ENCODE measurements around the gene NYNRIN. TPM values are rescaled to one million over a fixed set of nuclear protein-coding genes. Genes with fewer than 3 reads are reported as not detected.

The NYNRIN gene
- total and polyA plus RNA-seq, 10 of the 15 experiments (the other 5 are each of a cell fraction or from before 2014, with no cell fraction given): under 0.01 to 0.15 (median 0.01) TPM; not detected in 5

GRCh38 chr14:24430143-24430681 is 31.4 kb downstream of the NYNRIN start:
- H2AFZ ChIP-seq (ENCODE audit: control insufficient read depth, low read depth, low read length): no peak overlapping the region; the same call in 1 of the 2 replicates
- WGBS (ENCODE audit: insufficient coverage, insufficient replicate concordance, low lambda C conversion rate, missing lambda C conversion rate): 1% methylated on average over 22 of the region's 28 CpGs
- FAIRE-seq: peak; percentile 84
- TF ChIP-seq POLR2AphosphoS5 (IDR thresholded peaks at IDR 0.05; ENCODE audit: low read length) (no peak), SKIL (IDR thresholded peaks at IDR 0.05; ENCODE audit: low read depth, poor library complexity, severe bottlenecking) (no peak), ATF3 (IDR thresholded peaks at IDR 0.05; ENCODE audit: borderline replicate concordance, extremely low read depth, low read depth, low read length) (no peak), PAX5 (IDR thresholded peaks at IDR 0.05; ENCODE audit: borderline replicate concordance, low read depth, low read length) (0 out of 2 replicates have a peak, but pooled peaks have one; percentile 7), NBN (IDR thresholded peaks at IDR 0.05) (no peak; the same call in 1 of the 2 replicates), BACH1 (IDR thresholded peaks at IDR 0.05; ENCODE audit: borderline replicate concordance) (0 out of 2 replicates have a peak, but pooled peaks have one; percentile 0), SRF (IDR thresholded peaks at IDR 0.05; ENCODE audit: low read depth in 2 of 2, low read length in 2 of 2) (no peak), NR2F1 (conservative IDR thresholded peaks at IDR 0.05) (0 out of 2 replicates have a peak, but pooled peaks have one; percentile 1), CTCF (IDR thresholded peaks at IDR 0.05 in 2 of 3, conservative IDR thresholded peaks at IDR 0.05 in 1 of 3; ENCODE audit: control insufficient read depth in 2 of 3, extremely low read depth in 1 of 3, insufficient read depth in 1 of 3, low read depth in 3 of 3, low read length in 3 of 3) (no peak), SMAD5 (IDR thresholded peaks at IDR 0.05; ENCODE audit: low read depth) (0 out of 2 replicates have a peak, but pooled peaks have one; percentile 4), SUZ12 (IDR thresholded peaks at IDR 0.05; ENCODE audit: unreplicated experiment) (no peak)
- TF ChIP-seq, protein P1, sequence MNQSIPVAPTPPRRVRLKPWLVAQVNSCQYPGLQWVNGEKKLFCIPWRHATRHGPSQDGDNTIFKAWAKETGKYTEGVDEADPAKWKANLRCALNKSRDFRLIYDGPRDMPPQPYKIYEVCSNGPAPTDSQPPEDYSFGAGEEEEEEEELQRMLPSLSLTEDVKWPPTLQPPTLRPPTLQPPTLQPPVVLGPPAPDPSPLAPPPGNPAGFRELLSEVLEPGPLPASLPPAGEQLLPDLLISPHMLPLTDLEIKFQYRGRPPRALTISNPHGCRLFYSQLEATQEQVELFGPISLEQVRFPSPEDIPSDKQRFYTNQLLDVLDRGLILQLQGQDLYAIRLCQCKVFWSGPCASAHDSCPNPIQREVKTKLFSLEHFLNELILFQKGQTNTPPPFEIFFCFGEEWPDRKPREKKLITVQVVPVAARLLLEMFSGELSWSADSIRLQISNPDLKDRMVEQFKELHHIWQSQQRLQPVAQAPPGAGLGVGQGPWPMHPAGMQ (IDR thresholded peaks at IDR 0.05; ENCODE audit: borderline replicate concordance): no peak

More at GRCh38 chr14:24430143-24430681, 31.4 kb downstream of the NYNRIN start:
- ATAC-seq: peak; percentile 79
- peaks cover 8% of the 10 kb centered on the region for H3K4me1 ChIP-seq (ENCODE audit: control insufficient read depth, insufficient read depth, low read length)
- peak overlapping the region; percentile 91 for H3K4me2 ChIP-seq (ENCODE audit: control insufficient read depth, insufficient read depth)
- intact Hi-C loops (cut with micrococcal nuclease; ENCODE audit: unreplicated experiment): loop anchor here (2.0 kb wide), 1 partner anchor 187 kb away; the partner anchor contains the start of gene TINF2
- CTCF ChIA-PET: interaction anchor here (0.6 to 10.8 kb wide), 25 partner anchors 11 to 217 kb away, joined by 3 to 452 read pairs (median 13); partner anchors contain the start of genes ADCY4, CHMP4A, CIDEB and LTB4R
- H3K9me3 ChIP-seq (replicated peaks; ENCODE audit: control insufficient read depth, insufficient read depth, low read length): no peaks in the 10 kb centered on the region
- RAD21 ChIA-PET (ENCODE audit: unreplicated experiment): interaction anchor here (0.6 to 4.3 kb wide), 21 partner anchors 11 to 316 kb away, joined by 3 to 141 read pairs (median 8); partner anchors contain the start of genes ADCY4, CIDEB, DCAF11 and NRL
- POLR2A ChIA-PET: interaction anchor here (0.6 to 3.4 kb wide), 16 partner anchors 9 to 315 kb away, joined by 3 to 61 read pairs (median 8); partner anchors contain the start of genes ADCY4, DCAF11, IPO4 and LTB4R2
- H3K79me2 ChIP-seq (ENCODE audit: control insufficient read depth, insufficient read depth, low read length): peaks cover 25% of the 10 kb centered on the region
- H3K9ac ChIP-seq (ENCODE audit: control insufficient read depth, insufficient read depth, low read length): peak overlapping the region; percentile 80
- no peak for DNase-seq (ENCODE audit: low read depth, low spot score)
- in situ Hi-C loops (cut with MboI): loop anchor here (5.0 to 10.0 kb wide), 3 partner anchors 63 to 1125 kb away; partner anchors contain the start of genes BCL2L2, NFATC4 and PPP1R3E
- no peaks in the 10 kb centered on the region for H4K20me1 ChIP-seq (ENCODE audit: control insufficient read depth, insufficient read depth)
- H3K27me3 ChIP-seq (replicated peaks in 1 of 2; ENCODE audit: control insufficient read depth in 2 of 2, insufficient read depth in 2 of 2, low read length in 1 of 2): no peaks in the 10 kb centered on the region
- H3K4me3 ChIP-seq: peak overlapping the region; percentile 93
- peaks cover 4 to 9% of the 10 kb centered on the region in 2 experiments for H3K36me3 ChIP-seq (ENCODE audit: control insufficient read depth in 2 of 2, insufficient read depth in 2 of 2, low read length in 1 of 2)
- no TSS peak for BruUV-seq (replicated peaks)
- H3K27ac ChIP-seq (ENCODE audit: control insufficient read depth, insufficient read depth): peak overlapping the region; percentile 92
- SMC1A ChIA-PET (ENCODE audit: uncharacterized antibody, unreplicated experiment): interaction anchor here (1.4 to 8.1 kb wide), 16 partner anchors 11 to 187 kb away, joined by 4 to 79 read pairs (median 10); partner anchors contain the start of genes ADCY4, CIDEB, LTB4R and NFATC4
